Activated CD8-positive, alpha-beta memory T cell treated with anti-CD3 and anti-CD28 coated beads for 36 hours (primary cell): ENCODE results near the gene TKT. TPM values are rescaled to one million over a fixed set of nuclear protein-coding genes. Genes with fewer than 3 reads are reported as not detected.
"Not testable (repeated sequence)": the region's sequence is repeated elsewhere in the genome, so short reads cannot be mapped to it uniquely, and the experiment has no call there.

Source experiments
- CTCF ChIA-PET: fragments of 350-600 bp; sonication (Branson Sonifier 250); formaldehyde crosslinking; loops from one replicate; lab custom pipeline; 2021; ENCODE audit warnings: antibody characterized with exemption; lab: Charles Lee
- POLR2A ChIA-PET: fragments of 350-600 bp; sonication (Branson Sonifier 250); formaldehyde crosslinking; loops from one replicate; lab custom pipeline; 2021; ENCODE audit warnings: antibody characterized with exemption; lab: Charles Lee
- total RNA-seq, 2 experiments: library from RNA; stranded (reverse); gene quantifications; one replicate each; pipeline ENCODE4 v1.2.3, GENCODE V29; 2021

Gene TKT
- total RNA-seq, 2 experiments from 2014 or later = 209 to 214 TPM

DNA sequence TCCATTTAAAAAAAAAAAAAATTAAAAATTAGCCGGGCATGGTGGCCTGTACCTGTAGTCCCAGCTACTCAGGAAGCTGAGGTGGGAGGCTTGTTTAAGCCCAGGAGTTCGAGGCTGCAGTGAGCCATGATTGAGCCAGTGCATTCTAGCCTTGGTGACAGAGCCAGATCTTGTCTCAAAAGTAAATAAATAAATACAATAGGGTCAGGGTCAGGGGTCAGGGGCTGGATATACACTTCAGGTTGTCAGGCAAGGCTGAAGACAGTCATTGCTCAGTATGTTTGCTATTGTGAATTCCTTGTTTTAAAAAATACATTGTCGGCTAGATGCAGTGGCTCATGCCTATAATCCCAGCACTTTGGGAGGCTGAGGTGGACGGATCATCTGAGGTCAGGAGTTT lies 8.1 kb upstream of the TKT start:
- CTCF ChIA-PET = no interaction called here
- POLR2A ChIA-PET = no interaction called here

DNA sequence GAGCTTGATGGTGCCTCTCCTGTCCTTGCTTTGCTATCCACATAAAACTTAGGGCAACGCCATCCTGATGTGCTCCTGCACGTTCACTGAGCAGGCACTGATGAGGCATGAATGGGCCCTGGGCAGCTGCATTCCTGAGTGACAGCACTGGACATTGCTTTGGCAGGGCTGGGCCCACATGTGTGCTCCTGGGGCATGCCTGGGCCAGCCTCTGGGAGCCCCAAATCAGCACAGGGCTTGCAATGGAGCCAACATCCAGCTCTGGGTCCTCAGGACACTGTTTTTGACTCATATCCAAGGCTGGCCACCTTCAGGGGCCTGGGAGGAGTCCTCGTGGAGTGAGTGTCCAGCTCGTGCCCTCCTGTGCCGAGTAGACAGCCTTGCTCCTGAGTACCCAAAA lies 5.9 kb upstream of the TKT start:
- POLR2A ChIA-PET = no interaction called here
- CTCF ChIA-PET = interaction anchor here (1.2 kb wide), 1 partner anchor 11 kb away, joined by 3 read pairs; no protein-coding TSS in a partner anchor

DNA sequence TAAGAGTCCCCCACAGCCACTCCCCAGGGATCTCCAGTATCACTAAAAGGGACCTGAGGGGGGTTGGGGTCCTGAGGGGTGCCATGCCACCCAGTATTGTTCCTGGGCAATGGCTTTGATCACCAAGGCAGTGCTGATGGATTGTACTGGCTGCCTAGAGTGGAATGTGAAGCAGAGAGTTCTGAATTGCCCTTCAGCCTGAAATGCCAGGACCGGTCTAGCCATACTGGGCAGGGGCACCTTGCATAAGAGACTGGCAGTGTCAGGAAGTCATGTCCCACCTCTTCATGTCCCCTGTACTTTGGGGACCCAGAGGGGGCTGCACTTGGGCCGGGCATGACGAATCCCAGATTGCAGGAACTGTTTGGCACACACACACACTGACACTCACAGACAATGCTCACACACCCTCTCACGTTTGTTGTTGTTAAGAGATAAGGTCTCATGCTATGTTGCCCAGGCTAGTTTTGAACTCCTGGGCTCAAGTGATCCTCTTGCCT lies 4.5 kb upstream of the TKT start:
- ChIA-PET POLR2A (no interaction called here), CTCF (no interaction called here)

GRCh38 chr3:53259427-53260259 lies 3.8 kb upstream of the TKT start:
- ChIA-PET POLR2A (no interaction called here), CTCF (no interaction called here)

- ChIA-PET CTCF (interaction anchor here (0.6 kb wide), 1 partner anchor 40 kb away, joined by 3 read pairs; no protein-coding TSS in a partner anchor), POLR2A (no interaction called here)
Measured at GRCh38 chr3:53258600-53259426, 3.0 kb upstream of the TKT start.

- ChIA-PET POLR2A (interaction anchor here (0.6 kb wide), 1 partner anchor 352 kb away, joined by 11 read pairs; no protein-coding TSS in a partner anchor), CTCF (no interaction called here)
Measured at GRCh38 chr3:53257465-53257864, 1.6 kb upstream of the TKT start.

- POLR2A ChIA-PET = no interaction called here
Measured at GRCh38 chr3:53256704-53257055, 858 bp upstream of the TKT start.

GRCh38 chr3:53255423-53255774 lies 423 bp downstream of the TKT start:
- POLR2A ChIA-PET = interaction anchor here (1.1 kb wide), 1 partner anchor 88 kb away, joined by 3 read pairs; no protein-coding TSS in a partner anchor
- CTCF ChIA-PET = interaction anchor here (1.1 kb wide), 1 partner anchor 141 kb away, joined by 3 read pairs; no protein-coding TSS in a partner anchor

More at GRCh38 chr3:53256704-53257055, 858 bp upstream of the TKT start:
- CTCF ChIA-PET = interaction anchor here (0.6 kb wide), 1 partner anchor 10 kb away, joined by 4 read pairs; no protein-coding TSS in a partner anchor

GRCh38 chr3:53254509-53255422 lies 1.1 kb downstream of the TKT start:
- POLR2A ChIA-PET = interaction anchor here (0.6 to 1.1 kb wide), 2 partner anchors 87 to 92 kb away, joined by 3 read pairs; no protein-coding TSS in a partner anchor
- CTCF ChIA-PET = interaction anchor here (1.1 kb wide), 1 partner anchor 140 kb away, joined by 3 read pairs; no protein-coding TSS in a partner anchor

DNA sequence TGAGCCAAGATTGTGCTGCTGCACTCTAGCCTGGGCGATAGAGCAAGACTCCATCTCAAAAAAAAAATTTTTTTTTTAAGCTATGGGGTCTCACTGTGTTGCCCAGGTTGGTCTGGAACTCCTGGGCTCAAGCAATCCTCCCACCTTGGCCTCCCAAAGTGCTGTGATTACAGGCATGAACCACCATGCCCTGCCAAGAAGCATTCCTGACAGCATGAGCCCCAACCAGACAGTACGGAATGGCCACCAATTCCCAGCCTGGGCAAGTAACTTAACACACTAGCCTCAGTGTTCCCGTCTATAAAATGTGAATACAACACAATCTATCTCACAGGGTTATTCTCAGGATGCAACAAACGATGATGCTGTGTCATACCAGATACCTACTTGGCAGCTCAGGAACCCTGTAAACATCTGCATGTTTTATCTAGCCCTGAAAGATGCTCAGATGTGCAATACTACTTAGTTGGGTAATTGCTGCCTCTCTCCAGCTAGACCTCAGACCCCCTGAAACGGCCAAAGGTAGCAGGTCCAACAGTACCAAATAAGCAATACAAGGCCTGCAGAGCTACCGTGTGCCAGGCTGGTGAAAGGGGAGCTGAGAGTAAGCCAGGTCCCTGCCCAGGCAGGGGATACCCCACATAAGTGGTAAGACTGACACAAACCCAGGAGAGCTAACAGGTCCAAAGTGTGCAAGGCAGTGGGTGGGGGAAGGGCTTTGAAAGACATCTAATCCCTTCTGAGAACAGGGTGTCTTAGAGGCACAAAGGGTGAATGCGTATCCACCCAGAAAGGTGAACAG lies 1.9 kb downstream of the TKT start:
- ChIA-PET POLR2A (interaction anchor here (0.6 kb wide), 1 partner anchor 92 kb away, joined by 3 read pairs; no protein-coding TSS in a partner anchor), CTCF (interaction anchor here (1.1 kb wide), 1 partner anchor 139 kb away, joined by 3 read pairs; no protein-coding TSS in a partner anchor)

DNA sequence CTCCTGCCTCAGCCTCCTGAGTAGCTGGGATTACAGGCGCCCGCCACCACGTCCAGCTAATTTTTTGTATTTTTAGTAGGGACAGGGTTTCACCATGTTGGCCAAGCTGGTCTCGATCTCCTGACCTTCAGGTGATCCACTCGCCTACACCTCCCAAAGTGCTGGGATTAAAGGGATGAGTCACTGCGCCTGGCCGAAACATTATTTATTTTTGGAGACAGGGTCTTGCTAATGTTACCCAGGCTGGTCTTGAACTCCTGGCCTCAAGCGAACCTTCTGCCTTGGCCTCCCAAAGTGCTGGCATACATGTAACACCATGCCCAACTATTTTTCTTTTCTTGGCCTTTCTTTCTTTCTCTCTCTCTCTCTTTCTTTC lies 2.9 kb downstream of the TKT start:
- POLR2A ChIA-PET = interaction anchor here (0.7 kb wide), 1 partner anchor 30 kb away, joined by 4 read pairs; no protein-coding TSS in a partner anchor
- CTCF ChIA-PET = not testable (repeated sequence)

- ChIA-PET CTCF (interaction anchor here (0.6 to 0.7 kb wide), 2 partner anchors 35 to 263 kb away, joined by 3 read pairs; no protein-coding TSS in a partner anchor), POLR2A (interaction anchor here (0.7 kb wide), 1 partner anchor 29 kb away, joined by 4 read pairs; no protein-coding TSS in a partner anchor)
Measured at GRCh38 chr3:53252096-53252946, 3.5 kb downstream of the TKT start.

- CTCF ChIA-PET = interaction anchor here (0.6 to 0.7 kb wide), 2 partner anchors 34 to 262 kb away, joined by 3 read pairs; no protein-coding TSS in a partner anchor
- POLR2A ChIA-PET = no interaction called here
Measured at GRCh38 chr3:53250881-53251605, 4.8 kb downstream of the TKT start.

- POLR2A ChIA-PET = no interaction called here
- CTCF ChIA-PET = no interaction called here
Measured at GRCh38 chr3:53250453-53250852, 5.4 kb downstream of the TKT start.

- CTCF ChIA-PET = no interaction called here
- POLR2A ChIA-PET = no interaction called here
Measured at GRCh38 chr3:53248161-53248560, 7.7 kb downstream of the TKT start.

DNA sequence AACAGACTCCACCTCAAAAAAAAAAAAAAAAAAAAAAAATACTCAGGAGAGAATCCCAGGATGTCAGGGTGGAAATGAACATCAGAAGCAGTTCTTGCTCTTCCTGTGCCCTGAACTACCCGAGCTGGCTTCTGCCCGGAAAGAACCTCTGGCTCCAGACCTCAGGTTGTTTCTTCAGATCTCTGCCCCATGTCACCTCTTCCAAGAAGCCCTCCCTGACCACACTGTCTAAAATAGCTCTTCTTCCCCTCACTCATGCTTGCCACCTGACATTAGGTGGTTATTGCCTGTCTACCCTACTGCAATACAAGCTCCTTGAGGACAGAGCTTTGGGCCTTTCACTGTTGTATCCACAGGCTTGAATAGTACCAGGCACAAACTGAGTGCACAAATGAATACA lies 8.2 kb downstream of the TKT start:
- POLR2A ChIA-PET = no interaction called here

More for the DNA sequence above, 8.2 kb downstream of the TKT start:
- CTCF ChIA-PET = no interaction called here
